GM21737 (cell line): ENCODE data around the gene ZNF701.
"Not testable (repeated sequence)": the region's sequence is repeated elsewhere in the genome, so short reads cannot be mapped to it uniquely, and the experiment has no call there.

Experiments used
- ATAC-seq: cut with Tn5 transposase; IDR thresholded peaks from one replicate; pipeline ENCODE4 v1.9.1; 2021; ENCODE audit warnings: mild to moderate bottlenecking, moderate library complexity; ENCODE audit not compliant: unreplicated experiment

The ZNF701 gene

DNA sequence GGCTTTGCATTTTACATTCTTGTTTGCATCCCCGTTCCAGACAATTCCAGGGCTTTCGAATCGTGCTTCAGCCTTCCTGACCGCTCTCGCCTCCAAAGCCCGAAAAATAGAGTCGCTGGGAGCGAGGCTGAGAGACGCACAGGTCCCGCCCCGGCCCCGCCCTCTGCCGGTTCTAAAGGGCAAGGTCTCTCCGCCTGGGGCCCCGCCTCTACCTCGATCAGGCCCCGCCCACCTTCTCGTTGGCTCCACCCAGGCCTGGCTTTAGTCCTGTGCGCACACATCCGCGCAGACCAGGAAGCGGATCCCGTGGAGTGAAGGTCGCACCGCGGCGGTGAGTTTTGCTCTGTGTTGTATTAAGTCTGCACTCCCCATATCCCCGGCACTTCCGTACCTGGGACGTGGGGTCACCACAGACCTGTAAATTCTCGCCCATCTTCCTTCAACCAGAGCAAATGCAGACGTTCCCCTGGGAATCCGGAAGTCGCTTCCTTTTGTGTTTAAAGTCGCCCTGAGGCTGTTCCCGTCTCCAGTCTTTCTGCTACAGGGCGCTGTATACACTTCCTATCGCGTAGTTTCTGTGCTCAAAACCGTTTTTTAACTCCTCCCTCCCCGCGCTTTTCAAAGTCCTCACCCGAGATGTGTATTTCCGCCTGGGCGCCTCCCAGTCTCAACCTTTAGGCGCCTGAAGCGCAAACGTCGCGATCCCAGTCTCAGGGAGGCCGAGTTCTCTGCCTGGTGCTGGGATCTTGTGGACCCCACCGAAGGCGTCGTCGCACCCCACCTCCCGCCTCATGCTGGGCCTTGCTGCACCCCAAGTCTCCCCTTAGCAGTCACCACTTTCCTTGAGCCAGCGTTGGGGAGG lies at the start of gene ZNF701:
Gene ZNF701, plus strand, starts transcription at position 288 of the 862 bp plus-strand sequence. CDS start 3,861 bp downstream, outside the sequence.
- ATAC-seq, result peak; percentile 96

GRCh38 chr19:52522551-52522950 lies 47.5 kb upstream of the ZNF701 start:
- ATAC-seq, result no peak

DNA sequence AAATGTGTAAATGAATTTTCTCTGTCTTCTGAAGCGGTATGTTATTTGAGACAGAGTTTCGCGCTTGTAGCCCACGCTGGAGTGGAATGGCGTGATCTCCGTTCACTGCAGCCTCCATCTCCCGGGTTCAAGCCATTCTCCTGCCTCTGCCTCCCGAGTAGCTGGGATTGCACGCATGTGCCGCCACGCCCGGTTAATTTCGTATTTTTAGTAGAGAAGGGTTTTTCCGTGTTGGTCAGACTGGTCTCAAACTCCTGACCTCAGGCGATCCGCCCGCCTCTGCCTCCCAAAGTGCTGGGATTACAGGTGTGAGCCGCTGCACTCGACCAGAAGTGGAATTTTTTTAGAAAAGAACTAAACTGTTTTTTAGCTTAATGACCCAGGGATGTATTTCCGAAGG lies 46.0 kb upstream of the ZNF701 start:
- ATAC-seq, result no peak

GRCh38 chr19:52527134-52527955 lies 42.7 kb upstream of the ZNF701 start, which contains the start of gene ZNF808:
ZNF808 (plus strand) TSS chr19:52527668; CDS start chr19:52543285, 15,617 bp downstream.
- peak; percentile 80 for ATAC-seq

DNA sequence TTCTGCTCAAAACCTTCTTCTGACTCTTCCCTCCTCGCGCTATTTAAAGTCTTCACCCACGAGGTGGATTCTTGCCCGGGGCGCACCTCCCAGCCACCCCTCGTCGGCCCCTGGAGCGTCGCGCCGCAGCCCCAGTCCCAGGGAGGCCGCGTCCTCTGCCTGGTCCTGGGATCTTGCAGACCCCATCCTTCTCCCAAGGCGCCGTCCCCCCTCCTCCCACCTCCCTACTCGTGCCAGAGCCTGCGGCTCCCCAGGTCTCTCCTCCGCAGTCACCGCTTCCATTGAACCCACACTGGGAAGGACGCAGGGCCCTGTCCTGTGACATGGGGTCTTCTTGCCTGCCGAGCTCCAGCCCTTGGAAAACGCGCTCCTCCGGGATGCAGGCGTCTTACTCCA lies 42.1 kb upstream of the ZNF701 start:
- ATAC-seq, result peak; percentile 24

DNA sequence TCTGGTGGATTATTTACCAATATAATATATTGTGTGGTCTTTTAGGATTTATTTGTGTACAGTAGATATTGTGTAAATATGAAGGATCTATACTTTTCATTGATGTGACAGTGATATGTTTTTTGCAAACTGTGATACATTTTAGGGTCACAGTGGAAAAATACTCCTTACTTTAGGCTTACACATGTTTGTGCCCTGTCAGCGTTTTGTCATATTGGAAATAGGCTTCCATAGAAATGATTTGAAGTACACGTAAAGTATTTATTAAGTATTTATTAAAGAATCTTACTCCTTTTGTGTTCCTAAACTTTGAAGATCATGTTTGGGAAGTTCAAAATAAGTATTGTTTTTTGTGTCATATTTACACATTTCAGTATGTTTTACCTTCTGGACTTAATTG lies 37.6 kb upstream of the ZNF701 start:
- ATAC-seq, result no peak

DNA sequence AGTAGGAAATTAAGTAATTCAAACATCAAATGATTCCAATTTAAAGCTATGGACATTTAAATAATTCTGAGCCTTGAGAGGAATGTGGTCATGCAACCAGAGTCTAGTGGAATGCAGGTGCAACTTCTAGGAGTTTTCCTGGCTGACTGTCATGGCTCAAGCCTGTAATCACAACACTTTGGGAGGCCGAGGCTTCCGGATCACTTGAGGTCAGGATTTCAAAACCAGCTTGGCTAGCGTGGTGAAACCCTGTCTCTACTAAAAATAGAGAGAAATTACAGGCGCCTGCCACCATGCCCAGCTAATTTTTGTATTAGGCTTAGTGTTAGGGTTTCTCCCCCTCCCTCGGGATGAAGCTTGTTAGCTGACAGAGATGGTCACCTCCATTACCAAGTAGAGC lies 36.2 kb upstream of the ZNF701 start:
- ATAC-seq, result no peak

- ATAC-seq, result not testable (repeated sequence)
Measured at GRCh38 chr19:52535385-52535770, 34.7 kb upstream of the ZNF701 start.

DNA sequence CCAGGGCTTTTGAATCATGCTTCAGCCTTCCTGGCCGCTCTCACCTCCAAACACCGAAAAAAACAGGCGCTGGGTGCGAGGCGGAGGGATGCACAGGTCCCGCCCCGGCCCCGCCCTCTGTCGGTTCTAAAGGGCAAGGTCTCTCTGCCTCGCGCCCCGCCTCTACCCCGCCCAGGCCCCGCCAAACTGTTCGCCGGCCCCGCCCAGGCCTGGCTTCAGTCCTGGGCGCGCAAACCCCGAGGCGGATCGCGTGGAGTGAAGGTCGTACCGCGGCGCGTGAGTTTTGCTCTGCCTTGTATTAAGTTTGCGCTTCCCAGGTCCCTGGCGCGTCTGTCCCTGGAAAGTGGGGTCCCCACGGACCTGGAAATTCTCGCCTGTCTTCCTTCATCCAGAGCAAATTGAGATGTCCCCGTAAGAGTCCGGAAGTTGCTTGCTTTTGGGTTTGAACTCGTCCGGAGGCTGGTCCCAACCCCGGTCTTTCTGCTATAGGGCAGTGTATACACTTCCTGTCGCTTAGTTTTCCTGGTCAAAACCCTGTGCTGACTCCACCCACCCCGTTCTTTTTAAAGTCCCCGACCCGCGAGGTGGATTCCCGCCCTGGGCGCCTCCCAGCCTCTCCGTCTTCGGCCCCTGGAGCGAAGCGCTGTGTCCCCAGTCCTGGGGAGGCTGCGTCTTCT lies 34.2 kb upstream of the ZNF701 start:
- peak; percentile 90 for ATAC-seq

GRCh38 chr19:52536448-52536800 lies 33.7 kb upstream of the ZNF701 start:
- peak; percentile 28 for ATAC-seq

GRCh38 chr19:52538815-52539214 lies 31.3 kb upstream of the ZNF701 start:
- ATAC-seq, result not testable (repeated sequence)

GRCh38 chr19:52541176-52541575 lies 28.9 kb upstream of the ZNF701 start:
- ATAC-seq, result not testable (repeated sequence)

GRCh38 chr19:52541608-52542007 lies 28.5 kb upstream of the ZNF701 start:
- ATAC-seq, result no peak

DNA sequence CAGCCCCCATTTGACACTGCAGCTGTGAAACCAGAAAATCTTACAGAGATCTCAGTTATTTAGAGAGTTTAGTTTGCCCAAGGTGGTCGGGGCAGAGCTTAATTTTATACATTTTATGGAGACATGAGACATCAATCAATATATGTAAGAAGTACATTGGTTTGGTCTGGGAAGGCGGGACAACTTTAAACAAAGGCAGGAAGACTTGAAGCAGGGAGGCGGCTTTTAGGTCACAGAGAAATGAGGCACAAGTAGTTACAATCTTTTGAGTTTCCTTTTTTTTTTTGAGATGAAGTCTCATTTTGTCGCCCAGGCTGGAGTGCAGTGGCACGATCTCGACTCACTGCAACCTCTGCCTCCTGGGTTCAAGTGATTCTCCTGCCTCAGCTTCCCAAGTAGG lies 27.5 kb upstream of the ZNF701 start:
- ATAC-seq, result not testable (repeated sequence)

DNA sequence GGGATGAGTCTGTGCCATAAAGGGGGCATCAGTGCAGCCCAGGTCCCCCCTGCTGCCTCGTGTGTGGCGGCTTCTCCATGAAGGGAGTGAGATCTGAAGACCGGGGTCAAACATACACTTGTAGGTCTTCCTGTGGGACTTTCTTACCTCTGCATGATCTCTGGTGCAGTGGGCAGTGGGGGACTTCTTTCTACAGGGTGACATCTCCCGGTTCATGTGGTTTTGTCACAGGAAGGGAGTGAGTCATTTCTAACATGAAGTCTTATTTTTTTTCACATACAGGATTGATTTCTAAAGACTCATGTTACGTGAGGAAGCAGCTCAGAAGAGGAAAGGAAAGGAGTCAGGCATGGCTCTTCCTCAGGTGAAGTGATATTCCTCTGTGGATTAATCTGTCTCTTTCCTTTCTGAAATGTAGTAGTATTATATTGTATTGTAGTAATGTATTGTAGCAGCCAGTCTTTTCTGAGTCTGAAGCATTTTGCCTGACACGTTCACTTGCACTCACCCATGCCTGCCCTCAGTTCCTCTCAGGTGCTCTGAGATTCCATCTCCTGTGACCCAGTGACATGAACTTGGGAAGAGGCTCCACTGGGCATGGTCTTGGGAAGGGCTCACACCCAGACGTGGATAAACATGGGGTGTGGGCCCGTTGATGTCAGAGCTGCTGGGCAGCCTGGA lies 27.0 kb upstream of the ZNF701 start:
- ATAC-seq, result no peak

GRCh38 chr19:52554216-52554971 lies 15.7 kb upstream of the ZNF701 start:
- no peak for ATAC-seq

- no peak for ATAC-seq
Measured at GRCh38 chr19:52557231-52557995, 12.7 kb upstream of the ZNF701 start.

DNA sequence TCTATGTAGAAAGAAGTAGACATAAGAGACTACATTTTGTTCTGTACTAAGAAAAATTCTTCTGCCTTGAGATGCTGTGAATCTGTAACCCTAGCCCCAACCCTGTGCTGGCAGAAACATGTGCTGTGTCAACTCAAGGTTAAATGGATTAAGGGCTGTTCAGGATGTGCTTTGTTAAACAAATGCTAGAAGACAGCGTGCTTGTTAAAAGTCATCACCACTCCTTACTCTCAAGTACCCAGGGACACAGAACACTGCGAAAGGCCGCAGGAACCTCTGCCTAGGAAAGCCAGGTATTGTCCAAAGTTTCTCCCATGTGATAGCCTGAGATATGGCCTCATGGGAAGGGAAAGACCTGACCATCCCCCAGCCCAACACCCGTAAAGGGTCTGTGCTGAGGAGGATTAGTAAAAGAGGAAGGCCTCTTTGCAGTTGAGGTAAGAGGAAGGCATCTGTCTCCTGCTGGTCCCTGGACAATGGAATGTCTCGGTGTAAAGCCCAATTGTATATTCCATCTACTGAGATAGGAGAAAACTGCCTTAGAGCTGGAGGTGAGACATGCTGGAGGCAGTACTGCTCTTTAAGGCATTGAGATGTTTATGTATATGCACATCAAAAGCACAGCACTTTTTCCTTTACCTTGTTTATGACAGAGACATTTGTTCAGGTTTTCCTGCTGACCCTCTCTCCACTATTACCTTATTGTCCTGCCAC lies 11.2 kb upstream of the ZNF701 start:
- not testable (repeated sequence) for ATAC-seq

DNA sequence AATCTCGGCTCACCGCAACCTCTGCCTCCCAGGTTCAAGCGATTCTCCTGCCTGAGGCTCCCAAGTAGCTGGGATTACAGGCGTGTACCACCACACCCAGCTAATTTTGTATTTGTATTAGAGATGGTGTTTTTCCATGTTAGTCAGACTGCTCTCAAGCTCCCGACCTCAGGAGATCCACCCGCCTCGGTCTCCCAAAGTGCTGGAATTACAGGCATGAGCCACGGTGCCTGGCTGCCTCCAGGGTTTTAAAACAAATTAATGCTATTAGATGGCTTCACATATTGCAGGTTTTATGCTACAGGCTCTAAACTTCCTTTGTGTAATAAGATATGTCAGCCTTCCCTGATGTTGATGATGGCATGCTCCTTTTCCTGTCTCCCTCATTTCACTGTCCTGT lies 8.5 kb upstream of the ZNF701 start:
- not testable (repeated sequence) for ATAC-seq
